Stimulated activated naive B cell treated with anti-CD40 and anti-IgM and Interleukin-4, amounts not matched to agents 10 μg/mL and 1 μg/mL and 100 μg/mL, for 72 hours (primary cell): ENCODE data around the gene RNF126.

Experiments used
- ATAC-seq, 2 donors: fragments of 150-1000 bp; cut with Tn5 transposase; replicated peaks; 2 replicates each; pipeline ENCODE4 v1.10.0; 2021; ENCODE audit warnings: moderate library complexity in 1 of 2
- DNase-seq: peaks from one replicate; pipeline ENCODE4 v3.0.0; 2021
- H3K27ac Mint-ChIP-seq: one replicate; pipeline ENCODE4 v1.8.0; 2022; ENCODE audit warnings: mild to moderate bottlenecking, mixed read lengths
- H3K27me3 Mint-ChIP-seq, 2 donors: one replicate each; pipeline ENCODE4 v1.8.0; 2022; ENCODE audit warnings: mixed read lengths in 2 of 2
- H3K36me3 Mint-ChIP-seq, 2 donors: one replicate each; pipeline ENCODE4 v1.8.0; 2022; ENCODE audit warnings: mixed read lengths in 2 of 2, mild to moderate bottlenecking in 1 of 2
- H3K4me1 Mint-ChIP-seq, 2 donors: one replicate each; pipeline ENCODE4 v1.8.0; 2022; ENCODE audit warnings: mixed read lengths in 2 of 2, mild to moderate bottlenecking in 1 of 2
- H3K4me3 Mint-ChIP-seq, 2 donors: one replicate each; pipeline ENCODE4 v1.8.0; 2022; ENCODE audit warnings: mild to moderate bottlenecking in 2 of 2, mixed read lengths in 2 of 2, moderate library complexity in 1 of 2
- H3K9me3 Mint-ChIP-seq, 2 donors: one replicate each; pipeline ENCODE4 v1.8.0; 2022; ENCODE audit warnings: mixed read lengths in 2 of 2, mild to moderate bottlenecking in 1 of 2

RNF126 gene

GRCh38 chr19:616747-617526 is 46.1 kb downstream of the RNF126 start:
- H3K27ac Mint-ChIP-seq = no peak overlapping the region

GRCh38 chr19:616062-616700 is 46.8 kb downstream of the RNF126 start:
- H3K27me3 Mint-ChIP-seq = peaks cover 0 to 6% of the 10 kb centered on the region in 2 donors
- H3K4me3 Mint-ChIP-seq = no peak overlapping the region

More at GRCh38 chr19:616747-617526, 46.1 kb downstream of the RNF126 start:
- Mint-ChIP-seq H3K4me1 (peaks cover 0 to 8% of the 10 kb centered on the region in 2 donors), H3K4me3 (no peak overlapping the region), H3K36me3 (peaks cover 35 to 57% of the 10 kb centered on the region in 2 donors), H3K27me3 (peaks cover 0 to 6% of the 10 kb centered on the region in 2 donors), H3K9me3 (no peaks in the 10 kb centered on the region)
- ATAC-seq = peak in 1 of 2 donors; percentile 33
- no peak for DNase-seq

GRCh38 chr19:615619-616018 is 47.4 kb downstream of the RNF126 start:
- DNase-seq (no peak), ATAC-seq (peak; percentile 19 to 20)
- H3K36me3 Mint-ChIP-seq = peaks cover 35 to 54% of the 10 kb centered on the region in 2 donors
- H3K9me3 Mint-ChIP-seq = no peaks in the 10 kb centered on the region
- H3K4me3 Mint-ChIP-seq = peak overlapping the region in 1 of 2 donors; percentile 25
- H3K4me1 Mint-ChIP-seq = peaks cover 11 to 14% of the 10 kb centered on the region in 2 donors
- no peak overlapping the region for H3K27ac Mint-ChIP-seq
- H3K27me3 Mint-ChIP-seq = peaks cover 0 to 6% of the 10 kb centered on the region in 2 donors

More at GRCh38 chr19:616062-616700, 46.8 kb downstream of the RNF126 start:
- Mint-ChIP-seq H3K27ac (no peak overlapping the region), H3K36me3 (peaks cover 35 to 54% of the 10 kb centered on the region in 2 donors), H3K9me3 (no peaks in the 10 kb centered on the region), H3K4me1 (peaks cover 6 to 11% of the 10 kb centered on the region in 2 donors)
- no peak for DNase-seq
- peak; percentile 5 for ATAC-seq

GRCh38 chr19:613732-614567 is 49.1 kb downstream of the RNF126 start:
- Mint-ChIP-seq H3K36me3 (peaks cover 21 to 42% of the 10 kb centered on the region in 2 donors), H3K27ac (no peak overlapping the region)

GRCh38 chr19:612941-613340 is 50.1 kb downstream of the RNF126 start:
- H3K4me3 Mint-ChIP-seq = no peak overlapping the region
- no peak overlapping the region for H3K27ac Mint-ChIP-seq
- DNase-seq = no peak
- peaks cover 13 to 32% of the 10 kb centered on the region in 2 donors for H3K36me3 Mint-ChIP-seq
- peaks cover 0 to 3% of the 10 kb centered on the region in 2 donors for H3K27me3 Mint-ChIP-seq
- ATAC-seq = no peak
- no peaks in the 10 kb centered on the region for H3K9me3 Mint-ChIP-seq
- peaks cover 12 to 16% of the 10 kb centered on the region in 2 donors for H3K4me1 Mint-ChIP-seq

More at GRCh38 chr19:613732-614567, 49.1 kb downstream of the RNF126 start:
- no peak for ATAC-seq
- DNase-seq = no peak
- Mint-ChIP-seq H3K4me3 (no peak overlapping the region), H3K9me3 (no peaks in the 10 kb centered on the region), H3K4me1 (peaks cover 12 to 16% of the 10 kb centered on the region in 2 donors), H3K27me3 (peaks cover 0 to 5% of the 10 kb centered on the region in 2 donors)

GRCh38 chr19:611481-611868 is 51.5 kb downstream of the RNF126 start:
- no peak overlapping the region for H3K27ac Mint-ChIP-seq

GRCh38 chr19:610801-611480 is 52.1 kb downstream of the RNF126 start:
- Mint-ChIP-seq H3K27me3 (peaks cover 0 to 3% of the 10 kb centered on the region in 2 donors), H3K36me3 (peaks cover 4 to 22% of the 10 kb centered on the region in 2 donors), H3K4me1 (peaks cover 12 to 14% of the 10 kb centered on the region in 2 donors), H3K9me3 (no peaks in the 10 kb centered on the region), H3K4me3 (peak overlapping the region; percentile 74 to 80), H3K27ac (peak overlapping the region; percentile 86)
- DNase-seq = no peak
- ATAC-seq = peak; percentile 46 to 70

More at GRCh38 chr19:611481-611868, 51.5 kb downstream of the RNF126 start:
- ATAC-seq = peak in 1 of 2 donors; percentile 38
- peaks cover 4 to 22% of the 10 kb centered on the region in 2 donors for H3K36me3 Mint-ChIP-seq
- H3K9me3 Mint-ChIP-seq = no peaks in the 10 kb centered on the region
- peaks cover 0 to 3% of the 10 kb centered on the region in 2 donors for H3K27me3 Mint-ChIP-seq
- peaks cover 12 to 14% of the 10 kb centered on the region in 2 donors for H3K4me1 Mint-ChIP-seq
- no peak for DNase-seq
- H3K4me3 Mint-ChIP-seq = no peak overlapping the region

- Mint-ChIP-seq H3K9me3 (no peaks in the 10 kb centered on the region), H3K36me3 (peaks cover 4 to 19% of the 10 kb centered on the region in 2 donors), H3K27ac (peak overlapping the region; percentile 86), H3K4me1 (peaks cover 12% of the 10 kb centered on the region in 2 donors), H3K27me3 (no peaks in the 10 kb centered on the region), H3K4me3 (peak overlapping the region; percentile 74 to 80)
- ATAC-seq (peak; percentile 48 to 62), DNase-seq (no peak)
Measured at GRCh38 chr19:610071-610800, 52.8 kb downstream of the RNF126 start.

- no peak overlapping the region for H3K4me3 Mint-ChIP-seq
- ATAC-seq (no peak), DNase-seq (no peak)
- H3K27ac Mint-ChIP-seq = no peak overlapping the region
- H3K9me3 Mint-ChIP-seq = peaks cover 0 to 3% of the 10 kb centered on the region in 2 donors
- H3K27me3 Mint-ChIP-seq = no peaks in the 10 kb centered on the region
- peaks cover 2 to 11% of the 10 kb centered on the region in 2 donors for H3K36me3 Mint-ChIP-seq
- peaks cover 8 to 12% of the 10 kb centered on the region in 2 donors for H3K4me1 Mint-ChIP-seq
Measured at GRCh38 chr19:609004-609346, 54.0 kb downstream of the RNF126 start.

- no peak overlapping the region for H3K4me3 Mint-ChIP-seq
Measured at GRCh38 chr19:608155-609003, 54.6 kb downstream of the RNF126 start.

GRCh38 chr19:607301-608154 is 55.5 kb downstream of the RNF126 start:
- peaks cover under 1 to 5% of the 10 kb centered on the region in 2 donors for H3K36me3 Mint-ChIP-seq
- peaks cover 8 to 12% of the 10 kb centered on the region in 2 donors for H3K4me1 Mint-ChIP-seq
- peaks cover 2 to 5% of the 10 kb centered on the region in 2 donors for H3K9me3 Mint-ChIP-seq
- H3K4me3 Mint-ChIP-seq = no peak overlapping the region
- ATAC-seq (no peak), DNase-seq (no peak)
- no peaks in the 10 kb centered on the region for H3K27me3 Mint-ChIP-seq
- H3K27ac Mint-ChIP-seq = no peak overlapping the region

More at GRCh38 chr19:608155-609003, 54.6 kb downstream of the RNF126 start:
- Mint-ChIP-seq H3K27me3 (no peaks in the 10 kb centered on the region), H3K36me3 (peaks cover 2 to 11% of the 10 kb centered on the region in 2 donors), H3K4me1 (peaks cover 8 to 12% of the 10 kb centered on the region in 2 donors), H3K9me3 (peaks cover 0 to 3% of the 10 kb centered on the region in 2 donors), H3K27ac (no peak overlapping the region)
- ATAC-seq (no peak), DNase-seq (no peak)
